ENCODE measurements around the gene ERCC6L2.

GRCh38 chr9:95979446-95979845 lies 104.0 kb downstream of the ERCC6L2 start:
- TF ChIP-seq, protein P1, sequence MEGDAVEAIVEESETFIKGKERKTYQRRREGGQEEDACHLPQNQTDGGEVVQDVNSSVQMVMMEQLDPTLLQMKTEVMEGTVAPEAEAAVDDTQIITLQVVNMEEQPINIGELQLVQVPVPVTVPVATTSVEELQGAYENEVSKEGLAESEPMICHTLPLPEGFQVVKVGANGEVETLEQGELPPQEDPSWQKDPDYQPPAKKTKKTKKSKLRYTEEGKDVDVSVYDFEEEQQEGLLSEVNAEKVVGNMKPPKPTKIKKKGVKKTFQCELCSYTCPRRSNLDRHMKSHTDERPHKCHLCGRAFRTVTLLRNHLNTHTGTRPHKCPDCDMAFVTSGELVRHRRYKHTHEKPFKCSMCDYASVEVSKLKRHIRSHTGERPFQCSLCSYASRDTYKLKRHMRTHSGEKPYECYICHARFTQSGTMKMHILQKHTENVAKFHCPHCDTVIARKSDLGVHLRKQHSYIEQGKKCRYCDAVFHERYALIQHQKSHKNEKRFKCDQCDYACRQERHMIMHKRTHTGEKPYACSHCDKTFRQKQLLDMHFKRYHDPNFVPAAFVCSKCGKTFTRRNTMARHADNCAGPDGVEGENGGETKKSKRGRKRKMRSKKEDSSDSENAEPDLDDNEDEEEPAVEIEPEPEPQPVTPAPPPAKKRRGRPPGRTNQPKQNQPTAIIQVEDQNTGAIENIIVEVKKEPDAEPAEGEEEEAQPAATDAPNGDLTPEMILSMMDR (IDR thresholded peaks at IDR 0.05) = no peak
- no peak for TF ChIP-seq ZFX (IDR thresholded peaks at IDR 0.05; ENCODE audit: borderline replicate concordance)

All from 22Rv1 (cell line).